ENCODE measurements around the gene SZT2.
"Not testable (repeated sequence)": the region's sequence is repeated elsewhere in the genome, so short reads cannot be mapped to it uniquely, and the experiment has no call there.

The SZT2 gene

DNA sequence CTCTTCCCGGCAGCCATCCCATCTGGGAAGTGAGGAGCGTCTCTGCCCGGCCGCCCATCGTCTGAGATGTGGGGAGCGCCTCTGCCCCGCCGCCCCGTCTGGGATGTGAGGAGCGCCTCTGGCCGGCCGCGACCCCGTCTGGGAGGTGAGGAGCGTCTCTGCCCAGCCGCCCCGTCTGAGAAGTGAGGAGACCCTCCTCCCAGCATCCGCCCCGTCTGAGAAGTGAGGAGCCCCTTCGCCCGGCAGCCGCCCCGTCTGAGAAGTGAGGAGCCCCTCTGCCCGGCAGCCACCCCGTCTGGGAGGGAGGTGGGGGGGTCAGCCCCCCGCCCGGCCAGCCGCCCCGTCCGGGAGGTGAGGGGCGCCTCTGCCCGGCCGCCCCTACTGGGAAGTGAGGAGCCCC, 112.1 kb downstream of the SZT2 start:
- DNase-seq = not testable (repeated sequence)

DNA sequence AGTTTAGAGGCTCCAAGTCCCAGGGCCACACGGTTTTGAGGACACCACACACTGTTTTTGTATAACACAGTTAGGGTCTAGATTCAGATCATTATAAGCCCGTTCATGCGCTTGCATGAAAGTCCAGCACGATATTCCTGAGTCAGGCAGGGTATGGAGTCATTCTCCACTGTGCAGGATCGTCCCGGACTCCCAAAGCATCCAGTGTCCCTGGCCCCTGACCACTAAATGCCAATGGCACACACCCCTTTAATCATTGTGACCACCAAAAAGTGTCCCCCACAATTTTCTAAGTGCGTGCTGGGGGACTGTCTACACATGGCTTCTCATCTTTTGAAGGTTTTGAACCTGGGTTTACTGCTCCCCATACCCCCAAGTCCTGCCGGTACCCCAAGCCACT, 113.8 kb downstream of the SZT2 start:
- DNase-seq = no peak
